ENCODE results near the gene C9orf85.
"Not testable (repeated sequence)": the region's sequence is repeated elsewhere in the genome, so short reads cannot be mapped to it uniquely, and the experiment has no call there.

C9orf85 gene

DNA sequence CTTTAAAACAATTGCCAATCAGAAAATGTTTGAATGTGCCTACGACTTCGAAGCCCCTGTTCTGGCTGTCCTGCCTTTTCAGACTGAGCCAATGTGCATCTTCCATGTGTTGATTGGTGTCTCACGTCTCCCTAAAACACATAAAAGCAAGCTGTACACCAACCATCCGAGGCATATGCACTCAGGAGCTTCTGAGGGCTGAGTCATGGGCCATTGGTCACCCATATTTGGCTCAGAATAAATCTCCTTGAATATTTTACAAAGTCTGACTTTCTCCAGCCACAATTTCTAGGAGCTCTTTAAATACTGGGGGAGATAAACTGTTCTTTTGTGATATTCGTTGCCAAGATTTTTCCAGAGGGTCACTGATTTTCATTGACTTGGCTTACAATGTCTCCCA lies 95.1 kb downstream of the C9orf85 start:
- DNase-seq (ENCODE audit: low read depth in 2 of 2): no peak

GRCh38 chr9:72007726-72008125 lies 96.3 kb downstream of the C9orf85 start:
- not testable (repeated sequence) for DNase-seq (ENCODE audit: low read depth in 2 of 2)

DNA sequence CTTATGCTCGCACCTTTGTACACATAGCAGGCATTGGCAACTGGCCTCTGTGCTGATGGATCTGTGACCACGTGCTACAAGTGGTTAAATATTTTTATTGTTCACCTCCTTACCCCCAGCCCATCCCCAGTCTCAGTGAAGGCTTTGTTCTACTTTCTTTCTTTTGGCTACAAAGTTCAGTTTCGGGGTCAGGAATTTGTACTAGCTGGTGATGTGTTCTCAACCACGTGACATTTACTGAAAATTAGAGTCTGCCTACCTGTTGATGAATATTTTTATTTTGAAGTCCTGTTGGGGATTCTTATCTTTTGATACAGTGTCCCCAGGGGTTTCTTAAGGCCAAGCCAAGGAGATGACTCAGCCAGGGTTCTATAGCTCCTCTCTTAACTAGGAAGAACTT lies 101.2 kb downstream of the C9orf85 start:
- DNase-seq (ENCODE audit: low read depth in 2 of 2): no peak

DNA sequence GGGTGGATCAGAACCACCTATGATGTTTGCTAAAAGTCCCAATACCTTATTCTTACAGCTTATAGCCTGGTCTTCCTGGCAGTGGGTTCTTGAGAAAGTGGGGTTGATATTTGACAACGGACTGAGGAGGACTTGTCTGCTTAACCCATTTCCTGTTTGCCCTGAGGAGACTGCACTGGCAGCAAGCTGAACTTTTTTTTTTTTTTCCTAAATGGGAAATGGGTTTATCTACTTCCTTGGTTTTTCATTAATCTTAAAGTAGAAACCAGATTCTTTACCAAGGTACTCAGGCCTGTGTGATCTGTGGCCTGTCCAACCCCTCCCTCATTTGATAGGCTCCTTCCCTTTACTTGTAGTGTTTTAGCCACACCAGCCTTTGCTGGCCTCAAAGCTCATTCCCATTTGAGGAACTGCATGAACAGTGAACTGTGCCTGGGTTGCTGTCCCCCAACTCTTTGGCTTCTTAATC lies 101.9 kb downstream of the C9orf85 start:
- DNase-seq (ENCODE audit: low read depth in 2 of 2): no peak

DNA sequence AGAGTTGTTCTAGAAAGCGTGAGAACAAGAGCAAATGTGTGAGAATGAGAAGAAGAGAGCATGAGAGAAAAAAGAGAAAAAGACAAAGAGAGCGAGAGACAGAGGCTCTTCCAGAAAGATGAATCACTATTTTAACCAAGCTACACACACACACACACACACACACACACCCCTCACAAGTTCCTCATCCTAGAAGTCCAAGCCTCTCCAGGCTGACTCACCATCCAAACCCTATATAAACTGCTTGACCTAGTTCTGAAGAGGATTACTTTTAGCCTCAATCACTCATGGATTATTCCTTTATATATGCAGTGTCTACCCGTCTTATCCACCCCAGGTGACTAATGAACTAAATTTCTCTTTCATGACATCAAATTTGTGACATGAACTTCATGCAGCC lies 111.4 kb downstream of the C9orf85 start:
- DNase-seq (ENCODE audit: low read depth in 2 of 2): no peak

Data from stimulated activated CD4-positive, alpha-beta T cell treated with anti-CD3 and anti-CD28 coated beads, Interleukin-4, amount 100 ng/mL, for 48 hours (primary cell).